NT2/D1 (cell line): Measurements from ENCODE around the gene OR2M2.

ENCODE experiments used
- SUZ12 ChIP-seq: IDR thresholded peaks from 2 replicates; pipeline ENCODE4 v1.6.1; 2011; ENCODE audit not compliant: insufficient read length, insufficient read depth; ENCODE audit errors: extremely low read depth
- YY1 ChIP-seq: IDR thresholded peaks from 2 replicates; pipeline ENCODE4 v1.6.1; 2011; ENCODE audit not compliant: insufficient read length, insufficient read depth

- TF ChIP-seq YY1 (no peak), SUZ12 (no peak)
Measured at GRCh38 chr1:248174521-248174920, at the start of gene OR2M2.
